Gastroesophageal sphincter (tissue), 3 donors: ENCODE measurements around the gene ARHGEF2.

Experiments
- CTCF ChIP-seq, 4 experiments: fragments of 200-600 bp in 2 of 4; fragments of 450-650 bp in 2 of 4; sonication (generic) in 1 of 4; IDR thresholded peaks; one replicate each; pipeline ENCODE4 v1.5.1; 2017 to 2019; ENCODE audit warnings: antibody characterized with exemption in 4 of 4, mild to moderate bottlenecking in 2 of 4, moderate library complexity in 2 of 4
- POLR2AphosphoS5 ChIP-seq: sonication (generic); formaldehyde crosslinking; IDR thresholded peaks from one replicate; pipeline ENCODE4 v1.6.1; 2017; ENCODE audit warnings: antibody characterized with exemption

- no peak for TF ChIP-seq CTCF (IDR thresholded peaks at IDR 0.05)
- no peak for TF ChIP-seq POLR2AphosphoS5
These were observed 26.4 kb downstream of the ARHGEF2 start for GRCh38 chr1:155951753-155952504.
